Measurements from ENCODE around the gene ANGPTL2.

ANGPTL2 gene

GRCh38 chr9:127126971-127127370 is 4.5 kb upstream of the ANGPTL2 start:
- no peak overlapping the region for H3K27ac ChIP-seq
- TF ChIP-seq CTCF (conservative IDR thresholded peaks at IDR 0.05): no peak

- no peak for TF ChIP-seq CTCF (conservative IDR thresholded peaks at IDR 0.05)
- H3K27ac ChIP-seq: no peak overlapping the region
Observed at GRCh38 chr9:127124792-127125191, 2.4 kb upstream of the ANGPTL2 start.

GRCh38 chr9:127124111-127124531 is 1.7 kb upstream of the ANGPTL2 start:
- H3K27ac ChIP-seq: no peak overlapping the region
- TF ChIP-seq CTCF (conservative IDR thresholded peaks at IDR 0.05): no peak

- H3K27ac ChIP-seq: peak overlapping the region; percentile 60
- no peak for TF ChIP-seq CTCF (conservative IDR thresholded peaks at IDR 0.05)
Observed at GRCh38 chr9:127123064-127123890, 842 bp upstream of the ANGPTL2 start.

- H3K27ac ChIP-seq: peak overlapping the region; percentile 60; the same call in 1 of the 2 replicates
- no peak for TF ChIP-seq CTCF (conservative IDR thresholded peaks at IDR 0.05)
Observed at GRCh38 chr9:127121628-127122175, 733 bp downstream of the ANGPTL2 start.

GRCh38 chr9:127119320-127119709 is 3.1 kb downstream of the ANGPTL2 start:
- no peak for TF ChIP-seq CTCF (conservative IDR thresholded peaks at IDR 0.05)
- no peak overlapping the region for H3K27ac ChIP-seq

- peak overlapping the region; percentile 4; the same call in 1 of the 2 replicates for H3K27ac ChIP-seq
- no peak for TF ChIP-seq CTCF (conservative IDR thresholded peaks at IDR 0.05)
Observed at GRCh38 chr9:127118597-127119319, 3.7 kb downstream of the ANGPTL2 start.

Measured in VCaP (cell line).